ENCODE results near the gene SLC22A4. TPM values are rescaled to one million over a fixed set of nuclear protein-coding genes. Genes with fewer than 3 reads are reported as not detected.

The SLC22A4 gene
- total RNA-seq, 1 experiment from 2014 or later = 0.72 TPM

DNA sequence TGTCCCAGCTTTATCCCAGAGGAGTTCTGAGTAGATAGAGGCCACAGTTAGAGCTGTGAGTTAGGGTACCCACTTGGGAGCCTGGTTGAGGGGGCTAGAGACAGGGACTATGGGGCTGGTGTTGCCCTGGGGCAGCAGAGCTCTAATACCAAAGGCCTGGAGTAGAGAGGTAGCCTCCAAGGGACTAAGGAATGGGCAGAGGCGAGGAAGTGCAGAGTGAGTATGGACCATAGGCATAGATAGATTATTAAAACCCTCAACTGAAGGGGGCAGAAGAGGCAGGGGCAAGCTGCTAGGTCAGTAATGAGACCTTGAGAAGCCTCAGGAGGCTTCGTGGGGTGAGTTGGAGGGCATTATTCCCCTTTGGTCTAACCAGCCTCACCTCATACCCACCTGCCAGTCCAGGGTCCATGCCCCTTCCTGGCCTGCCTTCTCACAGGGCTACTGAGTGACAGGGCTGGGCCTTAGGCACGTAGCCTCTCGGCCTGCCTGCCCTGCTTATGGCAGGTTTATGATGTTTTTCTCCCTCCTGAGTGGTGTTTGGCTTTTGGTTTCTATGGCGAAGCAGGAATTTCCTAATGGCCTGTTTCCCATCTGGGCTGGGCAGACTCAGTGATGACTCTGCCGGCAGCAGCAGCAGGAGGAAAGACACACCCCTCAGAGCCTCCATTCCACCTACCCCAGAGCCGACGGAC is 28.7 kb upstream of the SLC22A4 start:
- Histone ChIP-seq H3K79me2 (ENCODE audit: insufficient read depth, low read length) (no peaks in the 10 kb centered on the region), H2BK12ac (ENCODE audit: insufficient read length, low read depth, low read length) (no peak overlapping the region), H3K9ac (ENCODE audit: extremely low read depth, insufficient read length, low read length) (no peak overlapping the region), H3K4ac (ENCODE audit: low read depth, low read length) (no peak overlapping the region), H3K79me1 (ENCODE audit: insufficient read depth, low read depth, low read length, poor library complexity, severe bottlenecking) (no peaks in the 10 kb centered on the region), H2BK5ac (ENCODE audit: insufficient read length, low read length) (no peak overlapping the region), H3K23ac (ENCODE audit: insufficient read length, low read depth, low read length) (no peak overlapping the region), H2BK20ac (ENCODE audit: low read depth, low read length, poor library complexity, severe bottlenecking) (no peak overlapping the region), H2BK15ac (ENCODE audit: low read depth, low read length) (no peak overlapping the region), H3K18ac (ENCODE audit: insufficient read length, low read depth, low read length) (no peak overlapping the region), H3K4me1 (ENCODE audit: insufficient read depth, low read length) (no peaks in the 10 kb centered on the region), H4K8ac (replicated peaks; ENCODE audit: insufficient read length, low read depth, low read length) (no peak overlapping the region), H4K20me1 (ENCODE audit: control insufficient read depth, insufficient read depth, insufficient read length) (peaks cover 5% of the 10 kb centered on the region), H3K23me2 (ENCODE audit: insufficient read length, low read depth, low read length, poor library complexity, severe bottlenecking) (no peaks in the 10 kb centered on the region), H4K91ac (ENCODE audit: insufficient read length, low read depth, low read length) (no peak overlapping the region), H3T11ph (ENCODE audit: low read length) (no peak overlapping the region), H2AK5ac (ENCODE audit: insufficient read length, low read length) (no peak overlapping the region), H2AFZ (ENCODE audit: low read length) (no peak overlapping the region), H4K5ac (ENCODE audit: insufficient read length, low read depth, low read length) (no peak overlapping the region), H3K27me3 (ENCODE audit: insufficient read depth, low read length) (no peaks in the 10 kb centered on the region), H3K9me3 (ENCODE audit: control insufficient read depth, low read depth, low read length) (no peaks in the 10 kb centered on the region), H3K56ac (ENCODE audit: insufficient read length, low read depth, low read length) (no peak overlapping the region), H3K27ac (ENCODE audit: insufficient read length, low read depth, low read length) (no peak overlapping the region), H2BK120ac (ENCODE audit: low read depth, low read length, poor library complexity, severe bottlenecking) (no peak overlapping the region), H3K14ac (ENCODE audit: insufficient read depth, low read length) (no peak overlapping the region), H3K4me2 (ENCODE audit: insufficient read depth, insufficient read length, low read length) (no peak overlapping the region)
- Mint-ChIP-seq H3K4me3 (no peak overlapping the region), H3K9me3 (no peaks in the 10 kb centered on the region), H3K36me3 (ENCODE audit: insufficient read depth in 1 of 3, low read depth in 3 of 3) (0 out of 7 replicates have a peak, but pooled peaks cover 0 to 1% (median 0%) of the 10 kb centered on the region in 3 experiments), H3K27me3 (ENCODE audit: low read depth) (no peaks in the 10 kb centered on the region; the same call in none of the 2 replicates), H3K27ac (no peak overlapping the region), H3K4me1 (peaks cover 15 to 17% of the 10 kb centered on the region in 2 experiments)
- no CpG with 5 or more reads among the region's 8 CpGs for WGBS (ENCODE audit: extremely low coverage, insufficient read length, low lambda C conversion rate)
- DNase-seq = peak; percentile 28
- TF ChIP-seq, protein P1, sequence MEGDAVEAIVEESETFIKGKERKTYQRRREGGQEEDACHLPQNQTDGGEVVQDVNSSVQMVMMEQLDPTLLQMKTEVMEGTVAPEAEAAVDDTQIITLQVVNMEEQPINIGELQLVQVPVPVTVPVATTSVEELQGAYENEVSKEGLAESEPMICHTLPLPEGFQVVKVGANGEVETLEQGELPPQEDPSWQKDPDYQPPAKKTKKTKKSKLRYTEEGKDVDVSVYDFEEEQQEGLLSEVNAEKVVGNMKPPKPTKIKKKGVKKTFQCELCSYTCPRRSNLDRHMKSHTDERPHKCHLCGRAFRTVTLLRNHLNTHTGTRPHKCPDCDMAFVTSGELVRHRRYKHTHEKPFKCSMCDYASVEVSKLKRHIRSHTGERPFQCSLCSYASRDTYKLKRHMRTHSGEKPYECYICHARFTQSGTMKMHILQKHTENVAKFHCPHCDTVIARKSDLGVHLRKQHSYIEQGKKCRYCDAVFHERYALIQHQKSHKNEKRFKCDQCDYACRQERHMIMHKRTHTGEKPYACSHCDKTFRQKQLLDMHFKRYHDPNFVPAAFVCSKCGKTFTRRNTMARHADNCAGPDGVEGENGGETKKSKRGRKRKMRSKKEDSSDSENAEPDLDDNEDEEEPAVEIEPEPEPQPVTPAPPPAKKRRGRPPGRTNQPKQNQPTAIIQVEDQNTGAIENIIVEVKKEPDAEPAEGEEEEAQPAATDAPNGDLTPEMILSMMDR (conservative IDR thresholded peaks at IDR 0.05) = no peak

Data from H9 (cell line).